ENCODE results near the gene DTX4.

The DTX4 gene

GRCh38 chr11:59173080-59173963 lies 1.4 kb downstream of the DTX4 start:
- DNase-seq: no peak

- DNase-seq: no peak
These were observed 2.2 kb downstream of the DTX4 start for GRCh38 chr11:59173964-59174663.

GRCh38 chr11:59174664-59175033 lies 2.7 kb downstream of the DTX4 start:
- no peak for DNase-seq

GRCh38 chr11:59175091-59175501 lies 3.2 kb downstream of the DTX4 start:
- DNase-seq: no peak

GRCh38 chr11:59176330-59176729 lies 4.4 kb downstream of the DTX4 start:
- DNase-seq: no peak

GRCh38 chr11:59178402-59178801 lies 6.5 kb downstream of the DTX4 start:
- no peak for DNase-seq

GRCh38 chr11:59179121-59179520 lies 7.2 kb downstream of the DTX4 start:
- no peak for DNase-seq

- no peak for DNase-seq
These were observed 8.3 kb downstream of the DTX4 start for GRCh38 chr11:59180168-59180776.

GRCh38 chr11:59180907-59181306 lies 9.0 kb downstream of the DTX4 start:
- DNase-seq: no peak

GRCh38 chr11:59181746-59182456 lies 10.0 kb downstream of the DTX4 start:
- DNase-seq: no peak

GRCh38 chr11:59182457-59183151 lies 10.7 kb downstream of the DTX4 start:
- peak in 1 of 2 donors; percentile 28 for DNase-seq

- no peak for DNase-seq
These were observed 11.8 kb downstream of the DTX4 start for GRCh38 chr11:59183771-59184170.

- DNase-seq: no peak
These were observed 12.9 kb downstream of the DTX4 start for GRCh38 chr11:59184691-59185339.

GRCh38 chr11:59185386-59185945 lies 13.5 kb downstream of the DTX4 start:
- no peak for DNase-seq

GRCh38 chr11:59186130-59186594 lies 14.2 kb downstream of the DTX4 start:
- DNase-seq: peak; percentile 37 to 59

GRCh38 chr11:59187035-59187434 lies 15.1 kb downstream of the DTX4 start:
- no peak for DNase-seq

- DNase-seq: no peak
These were observed 15.7 kb downstream of the DTX4 start for GRCh38 chr11:59187587-59187986.

GRCh38 chr11:59188954-59189353 lies 17.0 kb downstream of the DTX4 start:
- DNase-seq: no peak

- no peak for DNase-seq
These were observed 18.1 kb downstream of the DTX4 start for GRCh38 chr11:59189986-59190385.

- DNase-seq: no peak
These were observed 19.2 kb downstream of the DTX4 start for GRCh38 chr11:59191095-59191494.

GRCh38 chr11:59191890-59192289 lies 20.0 kb downstream of the DTX4 start:
- DNase-seq: no peak

Data from CD4-positive, alpha-beta T cell treated with Interferon alpha-2 for 1 hour (primary cell).